Activated CD8-positive, alpha-beta T cell treated with anti-CD3 and anti-CD28 coated beads for 36 hours (primary cell): ENCODE results near the gene NKX2-8. TPM values are rescaled to one million over a fixed set of nuclear protein-coding genes. Genes with fewer than 3 reads are reported as not detected.

Source experiments
- ATAC-seq: fragments of 200-7000 bp; cut with Tn5 transposase; one replicate; pipeline ENCODE4 v1.10.0; 2021; ENCODE audit warnings: mild to moderate bottlenecking, moderate library complexity
- CTCF ChIA-PET: fragments of 350-600 bp; sonication (Branson Sonifier 250); formaldehyde crosslinking; loops from one replicate; lab custom pipeline; 2021; ENCODE audit warnings: antibody characterized with exemption; lab: Charles Lee
- POLR2A ChIA-PET: fragments of 350-600 bp; sonication (Branson Sonifier 250); formaldehyde crosslinking; loops from one replicate; lab custom pipeline; 2021; ENCODE audit warnings: antibody characterized with exemption; lab: Charles Lee
- DNase-seq: peaks from one replicate; pipeline ENCODE4 v3.0.0-alpha.2; 2020
- H3K27ac Mint-ChIP-seq: one replicate; pipeline ENCODE4 v1.8.0; 2021; ENCODE audit warnings: mild to moderate bottlenecking, mixed read lengths
- H3K27me3 Mint-ChIP-seq: one replicate; pipeline ENCODE4 v1.8.0; 2021; ENCODE audit warnings: mixed read lengths
- H3K36me3 Mint-ChIP-seq: one replicate; pipeline ENCODE4 v1.8.0; 2021; ENCODE audit warnings: low read depth, mixed read lengths
- H3K4me1 Mint-ChIP-seq: one replicate; pipeline ENCODE4 v1.8.0; 2021; ENCODE audit warnings: low read depth, mixed read lengths
- H3K4me3 Mint-ChIP-seq: one replicate; pipeline ENCODE4 v1.8.0; 2021; ENCODE audit warnings: mild to moderate bottlenecking, moderate library complexity, mixed read lengths
- H3K9me3 Mint-ChIP-seq: one replicate; pipeline ENCODE4 v1.8.0; 2021; ENCODE audit warnings: mixed read lengths
- CTCF ChIP-seq: fragments of 200-600 bp; IDR thresholded peaks from one replicate; pipeline ENCODE4 v1.8.0; 2022; ENCODE audit warnings: antibody characterized with exemption, mild to moderate bottlenecking
- intact Hi-C: fragments of 100-400 bp; cut with micrococcal nuclease; formaldehyde crosslinking; loops from one replicate; pipeline ENCODE4 v1.10.0; 2022
- total RNA-seq, 2 experiments: library from RNA; stranded (reverse); gene quantifications; one replicate each; pipeline ENCODE4 v1.2.3, GENCODE V29; 2021

NKX2-8 gene
- total RNA-seq, 2 experiments from 2014 or later: not detected

- TF ChIP-seq CTCF: no peak
- DNase-seq (no peak), ATAC-seq (no peak)
- no peak overlapping the region for H3K27ac Mint-ChIP-seq
- H3K9me3 Mint-ChIP-seq: peaks cover 4% of the 10 kb centered on the region
- intact Hi-C loops: no loop called here
- ChIA-PET CTCF (no interaction called here), POLR2A (no interaction called here)
- peaks cover 3% of the 10 kb centered on the region for H3K27me3 Mint-ChIP-seq
- H3K4me3 Mint-ChIP-seq: no peak overlapping the region
- no peaks in the 10 kb centered on the region for H3K4me1 Mint-ChIP-seq
- H3K36me3 Mint-ChIP-seq: no peaks in the 10 kb centered on the region
These were observed 37.4 kb upstream of the NKX2-8 start for GRCh38 chr14:36619853-36620252.

- Mint-ChIP-seq H3K27ac (no peak overlapping the region), H3K27me3 (no peaks in the 10 kb centered on the region), H3K4me1 (no peaks in the 10 kb centered on the region), H3K36me3 (no peaks in the 10 kb centered on the region), H3K9me3 (peaks cover 4% of the 10 kb centered on the region), H3K4me3 (no peak overlapping the region)
- CTCF ChIA-PET: no interaction called here
- POLR2A ChIA-PET: no interaction called here
- ATAC-seq (no peak), DNase-seq (no peak)
- no peak for TF ChIP-seq CTCF
- intact Hi-C loops: no loop called here
These were observed 36.7 kb upstream of the NKX2-8 start for GRCh38 chr14:36619131-36619530.

- POLR2A ChIA-PET: no interaction called here
- intact Hi-C loops: no loop called here
- no peak overlapping the region for H3K27ac Mint-ChIP-seq
- H3K9me3 Mint-ChIP-seq: peaks cover 4% of the 10 kb centered on the region
- H3K4me3 Mint-ChIP-seq: no peak overlapping the region
- ATAC-seq: no peak
- CTCF ChIA-PET: no interaction called here
- no peak for DNase-seq
- H3K36me3 Mint-ChIP-seq: no peaks in the 10 kb centered on the region
- H3K4me1 Mint-ChIP-seq: no peaks in the 10 kb centered on the region
- TF ChIP-seq CTCF: no peak
- no peaks in the 10 kb centered on the region for H3K27me3 Mint-ChIP-seq
These were observed 36.2 kb upstream of the NKX2-8 start for GRCh38 chr14:36618641-36619040.

- H3K4me1 Mint-ChIP-seq: no peaks in the 10 kb centered on the region
- no peaks in the 10 kb centered on the region for H3K36me3 Mint-ChIP-seq
- H3K27ac Mint-ChIP-seq: no peak overlapping the region
- TF ChIP-seq CTCF: no peak
- peaks cover 4% of the 10 kb centered on the region for H3K9me3 Mint-ChIP-seq
- DNase-seq (no peak), ATAC-seq (no peak)
- intact Hi-C loops: no loop called here
- ChIA-PET POLR2A (no interaction called here), CTCF (interaction anchor here (1.0 kb wide), 1 partner anchor 13 kb away, joined by 4 read pairs; no protein-coding TSS in a partner anchor)
- H3K4me3 Mint-ChIP-seq: no peak overlapping the region
- H3K27me3 Mint-ChIP-seq: no peaks in the 10 kb centered on the region
These were observed 35.4 kb upstream of the NKX2-8 start for GRCh38 chr14:36617824-36618223.

- Mint-ChIP-seq H3K4me1 (no peaks in the 10 kb centered on the region), H3K9me3 (no peaks in the 10 kb centered on the region), H3K36me3 (no peaks in the 10 kb centered on the region), H3K27me3 (peaks cover 3% of the 10 kb centered on the region), H3K27ac (no peak overlapping the region), H3K4me3 (no peak overlapping the region)
- intact Hi-C loops: loop anchor here (2.0 kb wide), 1 partner anchor 53 kb away; no protein-coding TSS in a partner anchor
- POLR2A ChIA-PET: no interaction called here
- ATAC-seq (no peak), DNase-seq (no peak)
- no peak for TF ChIP-seq CTCF
- CTCF ChIA-PET: interaction anchor here (0.9 to 3.5 kb wide), 3 partner anchors 51 to 337 kb away, joined by 4 to 38 read pairs (median 4); no protein-coding TSS in a partner anchor
These were observed 23.1 kb upstream of the NKX2-8 start for GRCh38 chr14:36605506-36605857.
